HG02840 (cell line): Measurements from ENCODE around the gene SLC6A1.

Source experiments
- ATAC-seq: cut with Tn5 transposase; IDR thresholded peaks from one replicate; pipeline ENCODE4 v1.9.1; 2021; ENCODE audit warnings: mild to moderate bottlenecking, moderate library complexity, moderate number of reproducible peaks; ENCODE audit not compliant: unreplicated experiment, low FRiP score

The SLC6A1 gene

GRCh38 chr3:10988991-10989484 is 3.5 kb upstream of the SLC6A1 start:
- no peak for ATAC-seq

GRCh38 chr3:10992943-10993728 is 588 bp downstream of the SLC6A1 start:
- no peak for ATAC-seq

- no peak for ATAC-seq
Measured at GRCh38 chr3:10993729-10994065, 1.1 kb downstream of the SLC6A1 start.

- no peak for ATAC-seq
Measured at GRCh38 chr3:10994306-10994705, 1.8 kb downstream of the SLC6A1 start.

- no peak for ATAC-seq
Measured at GRCh38 chr3:10995871-10996270, 3.3 kb downstream of the SLC6A1 start.

- ATAC-seq, result no peak
Measured at GRCh38 chr3:10996345-10997013, 3.9 kb downstream of the SLC6A1 start.

GRCh38 chr3:10997196-10997595 is 4.6 kb downstream of the SLC6A1 start:
- no peak for ATAC-seq

GRCh38 chr3:10998542-10998941 is 6.0 kb downstream of the SLC6A1 start:
- no peak for ATAC-seq

GRCh38 chr3:10999221-11000107 is 6.9 kb downstream of the SLC6A1 start:
- ATAC-seq, result no peak

- no peak for ATAC-seq
Measured at GRCh38 chr3:11000528-11000927, 8.0 kb downstream of the SLC6A1 start.

- ATAC-seq, result no peak
Measured at GRCh38 chr3:11001020-11001657, 8.6 kb downstream of the SLC6A1 start.

GRCh38 chr3:11001658-11002021 is 9.1 kb downstream of the SLC6A1 start:
- no peak for ATAC-seq

GRCh38 chr3:11002371-11002807 is 9.8 kb downstream of the SLC6A1 start:
- no peak for ATAC-seq

GRCh38 chr3:11004563-11004962 is 12.0 kb downstream of the SLC6A1 start:
- no peak for ATAC-seq

GRCh38 chr3:11005686-11006256 is 13.2 kb downstream of the SLC6A1 start:
- ATAC-seq, result no peak

GRCh38 chr3:11006986-11007933 is 14.7 kb downstream of the SLC6A1 start:
- no peak for ATAC-seq

GRCh38 chr3:11009898-11010297 is 17.4 kb downstream of the SLC6A1 start:
- no peak for ATAC-seq

GRCh38 chr3:11010426-11011165 is 18.0 kb downstream of the SLC6A1 start:
- ATAC-seq, result no peak
